SK-N-SH (cell line): ENCODE data around the gene TMOD3.

Experiments used
- EP300 ChIP-seq, 2 experiments: IDR thresholded peaks; 2 replicates each; pipeline versions ENCODE4 v1.4.0 to v1.6.1; 2012; ENCODE audit warnings: borderline replicate concordance in 1 of 2, low read depth in 1 of 2, low read length in 1 of 2
- EZH2phosphoT487 ChIP-seq: fragments of 200-600 bp; sonication (generic); IDR thresholded peaks from 2 replicates; pipeline ENCODE4 v1.6.1; 2017; ENCODE audit warnings: low read depth, mixed run types, mild to moderate bottlenecking, antibody characterized with exemption, moderate library complexity, borderline replicate concordance
- RAD21 ChIP-seq: IDR thresholded peaks from 2 replicates; pipeline ENCODE4 v1.6.1; 2012; ENCODE audit warnings: mild to moderate bottlenecking, low read length
- YY1 ChIP-seq: IDR thresholded peaks from 2 replicates; pipeline ENCODE4 v1.4.0; 2012; ENCODE audit warnings: low read depth, mild to moderate bottlenecking
- ZBTB33 ChIP-seq: IDR thresholded peaks from 2 replicates; pipeline ENCODE4 v1.4.0; 2012; ENCODE audit warnings: low read depth, borderline replicate concordance
- TF ChIP-seq, protein P1 (sequence below): fragments of 200-600 bp; sonication (generic); IDR thresholded peaks from 2 replicates; pipeline ENCODE4 v1.6.1; 2017; ENCODE audit warnings: antibody characterized with exemption, mild to moderate bottlenecking, moderate library complexity

GRCh38 chr15:51809457-51809856 lies 20.0 kb upstream of the TMOD3 start:
- TF ChIP-seq, protein P1, sequence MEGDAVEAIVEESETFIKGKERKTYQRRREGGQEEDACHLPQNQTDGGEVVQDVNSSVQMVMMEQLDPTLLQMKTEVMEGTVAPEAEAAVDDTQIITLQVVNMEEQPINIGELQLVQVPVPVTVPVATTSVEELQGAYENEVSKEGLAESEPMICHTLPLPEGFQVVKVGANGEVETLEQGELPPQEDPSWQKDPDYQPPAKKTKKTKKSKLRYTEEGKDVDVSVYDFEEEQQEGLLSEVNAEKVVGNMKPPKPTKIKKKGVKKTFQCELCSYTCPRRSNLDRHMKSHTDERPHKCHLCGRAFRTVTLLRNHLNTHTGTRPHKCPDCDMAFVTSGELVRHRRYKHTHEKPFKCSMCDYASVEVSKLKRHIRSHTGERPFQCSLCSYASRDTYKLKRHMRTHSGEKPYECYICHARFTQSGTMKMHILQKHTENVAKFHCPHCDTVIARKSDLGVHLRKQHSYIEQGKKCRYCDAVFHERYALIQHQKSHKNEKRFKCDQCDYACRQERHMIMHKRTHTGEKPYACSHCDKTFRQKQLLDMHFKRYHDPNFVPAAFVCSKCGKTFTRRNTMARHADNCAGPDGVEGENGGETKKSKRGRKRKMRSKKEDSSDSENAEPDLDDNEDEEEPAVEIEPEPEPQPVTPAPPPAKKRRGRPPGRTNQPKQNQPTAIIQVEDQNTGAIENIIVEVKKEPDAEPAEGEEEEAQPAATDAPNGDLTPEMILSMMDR: no peak
- TF ChIP-seq EZH2phosphoT487 (no peak), RAD21 (no peak), EP300 (IDR thresholded peaks at IDR 0.05; ENCODE audit: borderline replicate concordance in 1 of 2, low read depth in 1 of 2, low read length in 1 of 2) (no peak), YY1 (no peak), ZBTB33 (no peak)
